ENCODE data around the gene COL4A1. TPM values are rescaled to one million over a fixed set of nuclear protein-coding genes. Genes with fewer than 3 reads are reported as not detected.

Gene COL4A1
- polyA plus RNA-seq, 2 of the 4 experiments (the other 2 are of a cell fraction): 23.8 to 71.3 TPM

- DNase-seq (ENCODE audit: low read depth in 1 of 2, low spot score in 1 of 2): no peak
- ChIA-PET POLR2A (no interaction called here), CTCF (interaction anchor here (0.8 to 1.3 kb wide), 5 partner anchors 10 to 188 kb away, joined by 3 read pairs; partner anchors contain the start of gene COL4A1)
- no peak for TF ChIP-seq ATOH8 (CRISPR knock-in tag; IDR thresholded peaks at IDR 0.05; ENCODE audit: low read depth)
- TF ChIP-seq MAX (IDR thresholded peaks at IDR 0.05): no peak
- no peak for TF ChIP-seq CTCF (IDR thresholded peaks at IDR 0.05)
- TF ChIP-seq HOXB13 (CRISPR knock-in tag; IDR thresholded peaks at IDR 0.05; ENCODE audit: low read depth): no peak
- no peak for TF ChIP-seq PBX3 (IDR thresholded peaks at IDR 0.05)
- no peak for ATAC-seq
- H3K4me2 ChIP-seq: no peak overlapping the region
- no peak overlapping the region for H3K4me3 ChIP-seq
- peaks cover 7% of the 10 kb centered on the region; the same call in 1 of the 3 replicates for H3K4me1 ChIP-seq
- no peak for FAIRE-seq
- WGBS (ENCODE audit: missing lambda C conversion rate): 91% methylated on average over 6 of the region's 6 CpGs
- H3K27ac ChIP-seq: no peak overlapping the region
- H3K9me3 ChIP-seq: no peaks in the 10 kb centered on the region
Observed at GRCh38 chr13:110268061-110268460, 38.9 kb downstream of the COL4A1 start.

GRCh38 chr13:110266983-110267382 is 40.0 kb downstream of the COL4A1 start:
- WGBS (ENCODE audit: missing lambda C conversion rate): 89% methylated on average over 10 of the region's 10 CpGs
- H3K4me3 ChIP-seq: no peak overlapping the region
- ChIA-PET POLR2A (no interaction called here), CTCF (interaction anchor here (0.8 to 1.3 kb wide), 4 partner anchors 11 to 189 kb away, joined by 3 read pairs; partner anchors contain the start of gene COL4A1)
- H3K27ac ChIP-seq: no peak overlapping the region
- TF ChIP-seq CHD4 (IDR thresholded peaks at IDR 0.05; ENCODE audit: borderline replicate concordance) (no peak), NPAS2 (CRISPR knock-in tag; IDR thresholded peaks at IDR 0.05; ENCODE audit: borderline replicate concordance) (no peak), HOXB5 (CRISPR knock-in tag; IDR thresholded peaks at IDR 0.05) (no peak), RNF2 (IDR thresholded peaks at IDR 0.05; ENCODE audit: borderline replicate concordance, low read depth) (no peak), MAZ (IDR thresholded peaks at IDR 0.05; ENCODE audit: borderline replicate concordance, low read depth, low read length) (no peak), SREBF2 (IDR thresholded peaks at IDR 0.05) (no peak), CBX2 (IDR thresholded peaks at IDR 0.05; ENCODE audit: borderline replicate concordance, low read depth) (no peak), FOXS1 (CRISPR knock-in tag; IDR thresholded peaks at IDR 0.05) (no peak), REST (IDR thresholded peaks at IDR 0.05) (no peak; the same call in 1 of the 2 replicates), HEYL (CRISPR knock-in tag; IDR thresholded peaks at IDR 0.05) (no peak), TFCP2L1 (CRISPR knock-in tag; IDR thresholded peaks at IDR 0.05) (no peak)
- FAIRE-seq (no peak), ATAC-seq (no peak), DNase-seq (ENCODE audit: low read depth in 1 of 2, low spot score in 1 of 2) (no peak)
- peaks cover 7% of the 10 kb centered on the region; the same call in 2 of the 3 replicates for H3K4me1 ChIP-seq
- H3K4me2 ChIP-seq: no peak overlapping the region
- H3K9me3 ChIP-seq: no peaks in the 10 kb centered on the region

Measured in A549 (cell line).